Smooth muscle cell (in vitro differentiated cells): Measurements from ENCODE around the gene SLC25A18. TPM values are rescaled to one million over a fixed set of nuclear protein-coding genes. Genes with fewer than 3 reads are reported as not detected.

ENCODE experiments used
- DNase-seq: peaks from one replicate; lab custom pipeline; 2025; ENCODE audit not compliant: unreplicated experiment; lab: John Stamatoyannopoulos, UW
- H2AFZ ChIP-seq: fragments of 200-600 bp; sonication (generic); 2 replicates; pipeline ENCODE4 v1.6.0; 2016; ENCODE audit warnings: antibody characterized with exemption, low read depth, mild to moderate bottlenecking
- H3F3A ChIP-seq: fragments of 200-600 bp; sonication (generic); 2 replicates; pipeline ENCODE4 v1.6.0; 2017; ENCODE audit warnings: antibody characterized with exemption, low read depth
- H3K27ac ChIP-seq: fragments of 200-600 bp; sonication (generic); 2 replicates; pipeline ENCODE4 v1.5.1; 2016; ENCODE audit warnings: low read depth, mild to moderate bottlenecking
- H3K27me3 ChIP-seq: fragments of 200-600 bp; sonication (generic); 2 replicates; pipeline ENCODE4 v1.6.1; 2016; ENCODE audit warnings: low read depth, mild to moderate bottlenecking
- H3K36me3 ChIP-seq: fragments of 200-600 bp; sonication (generic); 2 replicates; pipeline ENCODE4 v1.5.1; 2016; ENCODE audit warnings: low read depth
- H3K4me1 ChIP-seq: fragments of 200-600 bp; sonication (generic); 2 replicates; pipeline ENCODE4 v1.5.1; 2016; ENCODE audit warnings: low read depth
- H3K4me2 ChIP-seq: fragments of 200-600 bp; sonication (generic); 2 replicates; pipeline ENCODE4 v1.6.0; 2016; ENCODE audit warnings: mild to moderate bottlenecking
- H3K4me3 ChIP-seq: fragments of 200-600 bp; sonication (generic); 2 replicates; pipeline ENCODE4 v1.5.1; 2016; ENCODE audit warnings: mild to moderate bottlenecking
- H3K79me2 ChIP-seq: fragments of 200-600 bp; sonication (generic); 2 replicates; pipeline ENCODE4 v1.6.0; 2016; ENCODE audit warnings: low read depth, mild to moderate bottlenecking
- H3K9ac ChIP-seq: fragments of 200-600 bp; sonication (generic); 2 replicates; pipeline ENCODE4 v1.6.0; 2016; ENCODE audit warnings: low read depth
- H3K9me3 ChIP-seq: fragments of 200-600 bp; sonication (generic); replicated peaks from 2 replicates; pipeline ENCODE4 v1.5.1; 2016; ENCODE audit warnings: low read depth
- H4K20me1 ChIP-seq: fragments of 200-600 bp; sonication (generic); 2 replicates; pipeline ENCODE4 v1.6.0; 2016; ENCODE audit warnings: low read depth
- CTCF ChIP-seq: fragments of 200-600 bp; sonication (generic); IDR thresholded peaks from 2 replicates; pipeline ENCODE4 v1.5.1; 2017; ENCODE audit warnings: borderline replicate concordance, mild to moderate bottlenecking, antibody characterized with exemption; ENCODE audit not compliant: insufficient read depth, poor library complexity, severe bottlenecking
- WGBS: methylation state at CpG from one replicate; pipeline ENCODE4 v1.1.7; 2016; ENCODE audit warnings: low lambda C conversion rate; 5-methylcytosine and 5-hydroxymethylcytosine counted together
- polyA plus RNA-seq: library from polyadenylated mRNA; unstranded; fragments of >200 nt; fragmentation: Nextera tagmentation; extraction: Ambion mirVana; gene quantifications from 2 replicates; pipeline ENCODE4 v1.2.1, GENCODE V29; 2016
- total RNA-seq: library from RNA; depleted of rRNA; stranded (reverse); fragments of >200 nt; gene quantifications from 2 replicates; pipeline ENCODE4 v1.2.3, GENCODE V29; 2014

SLC25A18 gene
- total and polyA plus RNA-seq, 2 experiments from 2014 or later: 0.06 to 0.31 TPM

DNA sequence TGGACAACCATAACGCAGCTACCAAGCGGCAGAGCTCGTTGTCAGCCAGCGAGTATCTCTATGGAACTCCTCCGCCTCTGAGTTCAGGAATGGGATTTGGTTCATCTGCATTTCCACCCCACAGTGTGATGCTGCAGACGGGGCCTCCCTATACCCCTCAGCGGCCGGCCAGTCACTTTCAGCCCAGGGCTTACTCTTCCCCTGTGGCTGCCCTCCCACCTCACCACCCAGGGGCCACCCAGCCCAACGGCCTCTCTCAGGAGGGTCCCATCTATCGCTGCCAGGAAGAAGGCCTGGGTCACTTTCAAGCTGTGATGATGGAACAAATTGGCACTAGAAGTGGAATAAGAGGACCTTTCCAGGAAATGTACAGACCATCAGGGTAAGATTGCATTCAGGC, 14.1 kb upstream of the SLC25A18 start:
- Histone ChIP-seq H3K9ac (no peak overlapping the region), H3K4me2 (no peak overlapping the region), H3K4me3 (no peak overlapping the region), H4K20me1 (no peaks in the 10 kb centered on the region), H3K27ac (no peak overlapping the region), H3K9me3 (no peaks in the 10 kb centered on the region), H2AFZ (no peak overlapping the region), H3F3A (no peaks in the 10 kb centered on the region), H3K27me3 (no peaks in the 10 kb centered on the region), H3K79me2 (no peaks in the 10 kb centered on the region), H3K36me3 (no peaks in the 10 kb centered on the region), H3K4me1 (no peaks in the 10 kb centered on the region)
- WGBS: 95% methylated on average over 10 of the region's 10 CpGs
- no peak for DNase-seq
- no peak for TF ChIP-seq CTCF

GRCh38 chr22:17549655-17550054, 13.6 kb upstream of the SLC25A18 start:
- H2AFZ ChIP-seq: no peak overlapping the region
- H3K27me3 ChIP-seq: no peaks in the 10 kb centered on the region
- DNase-seq: no peak
- no peaks in the 10 kb centered on the region for H4K20me1 ChIP-seq
- H3K27ac ChIP-seq: no peak overlapping the region
- H3K4me3 ChIP-seq: no peak overlapping the region
- no peaks in the 10 kb centered on the region for H3K9me3 ChIP-seq
- no peak overlapping the region for H3K4me2 ChIP-seq
- no peaks in the 10 kb centered on the region for H3K36me3 ChIP-seq
- 100% methylated on average over 5 of the region's 5 CpGs for WGBS
- no peak for TF ChIP-seq CTCF
- no peaks in the 10 kb centered on the region for H3K4me1 ChIP-seq
- no peaks in the 10 kb centered on the region for H3F3A ChIP-seq
- H3K9ac ChIP-seq: no peak overlapping the region
- H3K79me2 ChIP-seq: no peaks in the 10 kb centered on the region

DNA sequence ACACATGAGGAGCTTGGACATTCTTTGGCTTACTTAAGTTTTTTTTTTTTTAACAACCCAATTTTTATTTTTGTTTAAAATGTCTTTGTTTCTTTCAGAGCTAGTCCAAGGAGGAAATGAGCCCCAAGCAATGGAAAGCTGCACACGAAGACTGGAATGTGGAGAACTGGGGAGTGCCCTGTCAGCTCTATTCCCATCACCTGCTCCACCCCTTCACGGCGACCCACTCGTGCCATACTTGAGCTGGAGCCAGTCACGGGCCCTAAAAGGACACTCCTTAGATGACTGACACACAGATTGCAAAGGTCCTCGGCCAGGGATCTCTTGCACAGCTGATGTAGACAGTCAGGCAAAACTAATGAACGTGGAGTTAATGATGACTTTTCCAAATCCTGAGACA, 10.6 kb upstream of the SLC25A18 start:
- no peak for TF ChIP-seq CTCF
- Histone ChIP-seq H3K27ac (no peak overlapping the region), H2AFZ (no peak overlapping the region), H4K20me1 (no peaks in the 10 kb centered on the region), H3K4me1 (no peaks in the 10 kb centered on the region), H3F3A (no peaks in the 10 kb centered on the region), H3K27me3 (no peaks in the 10 kb centered on the region), H3K36me3 (no peaks in the 10 kb centered on the region), H3K79me2 (no peaks in the 10 kb centered on the region), H3K4me2 (no peak overlapping the region), H3K9ac (no peak overlapping the region), H3K9me3 (no peaks in the 10 kb centered on the region), H3K4me3 (no peak overlapping the region)
- no peak for DNase-seq
- 95% methylated on average over 7 of the region's 7 CpGs for WGBS

- no peaks in the 10 kb centered on the region for H3F3A ChIP-seq
- 95% methylated on average over 4 of the region's 4 CpGs for WGBS
These were observed 8.5 kb upstream of the SLC25A18 start for GRCh38 chr22:17554814-17555213.

More at GRCh38 chr22:17554814-17555213, 8.5 kb upstream of the SLC25A18 start:
- Histone ChIP-seq H3K9ac (no peak overlapping the region), H3K36me3 (no peaks in the 10 kb centered on the region), H3K79me2 (no peaks in the 10 kb centered on the region), H3K27me3 (no peaks in the 10 kb centered on the region), H3K9me3 (no peaks in the 10 kb centered on the region), H3K27ac (no peak overlapping the region), H2AFZ (no peak overlapping the region), H3K4me2 (no peak overlapping the region), H3K4me3 (no peak overlapping the region), H4K20me1 (no peaks in the 10 kb centered on the region), H3K4me1 (no peaks in the 10 kb centered on the region)
- no peak for TF ChIP-seq CTCF
- DNase-seq: no peak
